ENCODE results near the gene STAMBP. TPM values are rescaled to one million over a fixed set of nuclear protein-coding genes. Genes with fewer than 3 reads are reported as not detected.
A peak's percentile ranks its signal among the peaks of the same experiment; 100 is the strongest.

The STAMBP gene
- total and polyA plus RNA-seq, 2 of the 4 experiments (the other 2 are of a cell fraction) = 29.7 to 38.7 TPM

DNA sequence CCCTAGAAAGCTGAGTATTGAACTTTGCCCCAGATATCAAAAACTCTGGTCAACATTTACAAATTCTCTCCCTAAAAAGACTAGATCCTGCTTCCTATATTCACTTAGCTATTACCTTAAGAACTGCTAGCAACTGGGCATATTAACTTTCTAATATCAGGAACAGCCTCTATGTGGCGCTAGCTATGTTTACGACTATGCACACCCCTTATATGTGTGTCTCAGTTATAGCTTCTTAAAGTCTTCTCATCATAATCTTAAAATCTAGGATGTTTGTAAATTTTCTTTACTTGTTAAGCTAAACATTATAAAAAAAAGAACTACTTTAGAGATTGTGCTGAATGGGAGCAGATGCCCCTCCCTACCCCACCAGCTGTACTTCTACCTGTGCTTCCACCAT lies 1.7 kb upstream of the STAMBP start:
- Histone ChIP-seq H3K14ac (replicated peaks; ENCODE audit: low read depth, low read length) (no peak overlapping the region), H2BK120ac (ENCODE audit: low read depth, low read length) (no peak overlapping the region), H3K36me3 (ENCODE audit: control insufficient read depth, insufficient read depth, low read length) (no peaks in the 10 kb centered on the region), H3K4me1 (ENCODE audit: control insufficient read depth, insufficient read depth, low read length) (peaks cover 3% of the 10 kb centered on the region; the same call in 1 of the 2 replicates), H4K8ac (ENCODE audit: low read depth in 2 of 2, low read length in 2 of 2) (no peak overlapping the region), H3K4me2 (ENCODE audit: low read depth, low read length) (no peak overlapping the region), H2BK15ac (ENCODE audit: low read depth, low read length) (no peak overlapping the region), H4K20me1 (ENCODE audit: insufficient read depth, low read length) (no peaks in the 10 kb centered on the region), H3K9me3 (ENCODE audit: control insufficient read depth, insufficient read depth, low read length) (no peaks in the 10 kb centered on the region), H4K5ac (ENCODE audit: low read depth, low read length) (no peak overlapping the region), H2BK5ac (ENCODE audit: low read depth, low read length, poor library complexity, severe bottlenecking) (no peak overlapping the region), H3K4ac (ENCODE audit: low read depth, low read length) (no peak overlapping the region), H2BK20ac (ENCODE audit: low read depth, low read length) (no peak overlapping the region), H2AK9ac (replicated peaks; ENCODE audit: low read depth, low read length, poor library complexity) (no peak overlapping the region), H3K18ac (ENCODE audit: low read depth, low read length) (no peak overlapping the region), H3K79me1 (ENCODE audit: low read depth in 1 of 2, low read length in 2 of 2) (peaks cover 16 to 36% of the 10 kb centered on the region in 2 experiments; a peak in 3 of 4 replicates), H3K27ac (ENCODE audit: insufficient read depth, low read length) (no peak overlapping the region), H3K27me3 (ENCODE audit: control insufficient read depth, insufficient read depth, low read length) (peaks cover 2% of the 10 kb centered on the region; the same call in 1 of the 2 replicates), H2AFZ (replicated peaks; ENCODE audit: low read length, poor library complexity) (no peak overlapping the region), H3K56ac (ENCODE audit: extremely low read depth, insufficient read depth, low read length) (no peak overlapping the region), H4K91ac (ENCODE audit: insufficient read depth, low read depth, low read length) (no peak overlapping the region), H3K9me1 (ENCODE audit: insufficient read depth, low read length) (no peaks in the 10 kb centered on the region), H3K4me3 (ENCODE audit: insufficient read depth, low read depth, low read length) (no peak overlapping the region), H3K23ac (ENCODE audit: low read depth, low read length) (no peak overlapping the region), H2AK5ac (ENCODE audit: low read depth, low read length) (no peak overlapping the region), H3K9ac (ENCODE audit: low read depth, low read length) (no peak overlapping the region)
- whole genome bisulfite sequencing, 2 experiments (ENCODE audit: extremely low coverage in 2 of 2, insufficient read length in 1 of 2) = no CpG with 5 or more reads among the region's 2 CpGs
- in situ Hi-C loops (cut with MboI; ENCODE audit: low sequenced_read_pairs) (loop anchor here (10.0 to 25.0 kb wide), 2 partner anchors 158 to 310 kb away; partner anchors contain the start of genes BOLA3 and TET3), intact Hi-C loops (cut with micrococcal nuclease) (no loop called here), dilution Hi-C loops (cut with HindIII; ENCODE audit: low sequenced_read_pairs, unreplicated experiment) (loop anchor here (25.0 kb wide), 1 partner anchor 285 kb away; no protein-coding TSS in a partner anchor)
- no TSS peak for BruUV-seq (replicated peaks)
- CTCF ChIA-PET = interaction anchor here (0.6 to 1.6 kb wide), 5 partner anchors 81 to 508 kb away, joined by 3 to 4 read pairs (median 3); no protein-coding TSS in a partner anchor
- POLR2A ChIA-PET (ENCODE audit: unreplicated experiment) = interaction anchor here (0.6 kb wide), 2 partner anchors 71 to 85 kb away, joined by 3 to 5 read pairs; no protein-coding TSS in a partner anchor
- ATAC-seq (ENCODE audit: low read depth) (no peak), DNase-seq (peak; percentile 51)
- peak; percentile 31; the same call in 1 of the 2 replicates for TF ChIP-seq SMC3 (IDR thresholded peaks at IDR 0.05; ENCODE audit: low read depth, low read length)
- TF ChIP-seq CEBPB (IDR thresholded peaks at IDR 0.05; ENCODE audit: low read depth, low read length) = no peak
- TF ChIP-seq RCOR1 (IDR thresholded peaks at IDR 0.05; ENCODE audit: insufficient replicate concordance, low read length) = no peak
- TF ChIP-seq, protein P1, sequence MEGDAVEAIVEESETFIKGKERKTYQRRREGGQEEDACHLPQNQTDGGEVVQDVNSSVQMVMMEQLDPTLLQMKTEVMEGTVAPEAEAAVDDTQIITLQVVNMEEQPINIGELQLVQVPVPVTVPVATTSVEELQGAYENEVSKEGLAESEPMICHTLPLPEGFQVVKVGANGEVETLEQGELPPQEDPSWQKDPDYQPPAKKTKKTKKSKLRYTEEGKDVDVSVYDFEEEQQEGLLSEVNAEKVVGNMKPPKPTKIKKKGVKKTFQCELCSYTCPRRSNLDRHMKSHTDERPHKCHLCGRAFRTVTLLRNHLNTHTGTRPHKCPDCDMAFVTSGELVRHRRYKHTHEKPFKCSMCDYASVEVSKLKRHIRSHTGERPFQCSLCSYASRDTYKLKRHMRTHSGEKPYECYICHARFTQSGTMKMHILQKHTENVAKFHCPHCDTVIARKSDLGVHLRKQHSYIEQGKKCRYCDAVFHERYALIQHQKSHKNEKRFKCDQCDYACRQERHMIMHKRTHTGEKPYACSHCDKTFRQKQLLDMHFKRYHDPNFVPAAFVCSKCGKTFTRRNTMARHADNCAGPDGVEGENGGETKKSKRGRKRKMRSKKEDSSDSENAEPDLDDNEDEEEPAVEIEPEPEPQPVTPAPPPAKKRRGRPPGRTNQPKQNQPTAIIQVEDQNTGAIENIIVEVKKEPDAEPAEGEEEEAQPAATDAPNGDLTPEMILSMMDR (conservative IDR thresholded peaks at IDR 0.05; ENCODE audit: low read depth, low read length) = peak; percentile 49
- TF ChIP-seq RAD21 (IDR thresholded peaks at IDR 0.05; ENCODE audit: low read length) = peak; percentile 51
- no peak for TF ChIP-seq RFX5 (IDR thresholded peaks at IDR 0.05; ENCODE audit: low read depth, low read length)

Data from IMR-90 (cell line).